ENCODE measurements around the gene ZNF780B.
A peak's percentile ranks its signal among the peaks of the same experiment; 100 is the strongest.

The ZNF780B gene

GRCh38 chr19:40078377-40078776 is 22.3 kb upstream of the ZNF780B start:
- no peak overlapping the region for H3K4me3 ChIP-seq (replicated peaks in 1 of 2; ENCODE audit: low read depth in 2 of 2, low read length in 2 of 2)
- no peak for TF ChIP-seq CTCF (IDR thresholded peaks at IDR 0.05; ENCODE audit: low read depth, low read length)
- DNase-seq (ENCODE audit: low read depth in 2 of 2) = no peak

GRCh38 chr19:40070058-40070457 is 14.0 kb upstream of the ZNF780B start:
- TF ChIP-seq CTCF (IDR thresholded peaks at IDR 0.05; ENCODE audit: low read depth, low read length) = no peak
- DNase-seq (ENCODE audit: low read depth in 2 of 2) = no peak
- H3K4me3 ChIP-seq (replicated peaks in 1 of 2; ENCODE audit: low read depth in 2 of 2, low read length in 2 of 2) = no peak overlapping the region

GRCh38 chr19:40059624-40060023 is 3.6 kb upstream of the ZNF780B start:
- no peak for TF ChIP-seq CTCF (IDR thresholded peaks at IDR 0.05; ENCODE audit: low read depth, low read length)
- no peak for DNase-seq (ENCODE audit: low read depth in 2 of 2)
- H3K4me3 ChIP-seq (replicated peaks in 1 of 2; ENCODE audit: low read depth in 2 of 2, low read length in 2 of 2) = no peak overlapping the region

GRCh38 chr19:40057166-40057565 is 1.1 kb upstream of the ZNF780B start:
- TF ChIP-seq CTCF (IDR thresholded peaks at IDR 0.05; ENCODE audit: low read depth, low read length) = no peak
- H3K4me3 ChIP-seq (replicated peaks in 1 of 2; ENCODE audit: low read depth in 2 of 2, low read length in 2 of 2) = no peak overlapping the region

GRCh38 chr19:40056505-40056904 is 474 bp upstream of the ZNF780B start:
- peak in 1 of 2 donors; percentile 2 for DNase-seq (ENCODE audit: low read depth in 2 of 2)
- peak overlapping the region; percentile 76 to 83 for H3K4me3 ChIP-seq (replicated peaks in 1 of 2; ENCODE audit: low read depth in 2 of 2, low read length in 2 of 2)
- TF ChIP-seq CTCF (IDR thresholded peaks at IDR 0.05; ENCODE audit: low read depth, low read length) = no peak

More at GRCh38 chr19:40057166-40057565, 1.1 kb upstream of the ZNF780B start:
- no peak for DNase-seq (ENCODE audit: low read depth in 2 of 2)

GRCh38 chr19:40055049-40055448 is 982 bp downstream of the ZNF780B start:
- no peak for TF ChIP-seq CTCF (IDR thresholded peaks at IDR 0.05; ENCODE audit: low read depth, low read length)
- peak overlapping the region; percentile 76 to 83 for H3K4me3 ChIP-seq (replicated peaks in 1 of 2; ENCODE audit: low read depth in 2 of 2, low read length in 2 of 2)
- DNase-seq (ENCODE audit: low read depth in 2 of 2) = no peak

- no peak for TF ChIP-seq CTCF (IDR thresholded peaks at IDR 0.05; ENCODE audit: low read depth, low read length)
- H3K4me3 ChIP-seq (replicated peaks in 1 of 2; ENCODE audit: low read depth in 2 of 2, low read length in 2 of 2) = no peak overlapping the region
- no peak for DNase-seq (ENCODE audit: low read depth in 2 of 2)
These were observed 1.4 kb downstream of the ZNF780B start for GRCh38 chr19:40054632-40055031.
